Measurements from ENCODE around the gene TMEM179. TPM values are rescaled to one million over a fixed set of nuclear protein-coding genes. Genes with fewer than 3 reads are reported as not detected.

The TMEM179 gene
- total RNA-seq, 2 donors from 2014 or later: 0.52 to 2.2 TPM

DNA sequence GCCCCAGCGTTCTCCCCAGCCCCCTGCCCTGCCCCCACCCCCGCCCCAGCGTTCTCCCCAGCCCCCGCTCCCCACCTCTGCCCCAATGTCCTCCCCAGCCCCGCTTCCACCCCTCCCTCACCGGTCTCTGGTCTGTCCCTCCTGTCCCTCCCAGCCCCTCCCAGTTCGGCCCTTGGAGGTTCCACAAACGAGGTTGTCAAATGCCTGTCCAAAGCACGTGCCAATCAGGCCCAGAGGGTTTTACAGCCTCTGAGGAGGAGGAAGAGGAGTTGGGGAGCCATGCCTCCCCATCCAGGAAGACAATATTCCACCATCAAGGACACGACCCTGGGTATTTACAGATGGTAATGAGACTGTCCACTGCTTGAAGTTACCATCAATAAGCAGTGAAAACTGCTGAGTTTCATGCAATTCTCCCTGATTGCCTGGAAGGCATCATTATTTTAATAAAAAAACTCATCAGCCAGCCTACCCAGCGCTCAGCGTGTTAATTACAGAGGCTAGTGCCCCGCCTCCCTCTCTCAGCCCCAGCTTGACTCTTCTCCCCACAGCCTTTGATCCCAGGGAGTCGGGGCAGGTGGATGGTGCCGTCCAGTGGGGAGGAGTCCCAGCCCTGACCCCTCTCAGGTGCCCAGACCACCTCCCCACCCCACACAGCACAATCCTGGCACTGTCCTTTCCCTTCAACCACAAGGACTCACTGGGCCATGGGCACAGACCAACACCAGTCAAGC, 55.6 kb downstream of the TMEM179 start:
- Histone ChIP-seq H3K36me3 (no peaks in the 10 kb centered on the region), H3K27ac (no peak overlapping the region), H3K4me3 (no peak overlapping the region), H3K27me3 (no peaks in the 10 kb centered on the region), H3K4me1 (peaks cover 0 to 7% of the 10 kb centered on the region in 2 donors), H3K9me3 (no peaks in the 10 kb centered on the region)
- TF ChIP-seq, protein P1, sequence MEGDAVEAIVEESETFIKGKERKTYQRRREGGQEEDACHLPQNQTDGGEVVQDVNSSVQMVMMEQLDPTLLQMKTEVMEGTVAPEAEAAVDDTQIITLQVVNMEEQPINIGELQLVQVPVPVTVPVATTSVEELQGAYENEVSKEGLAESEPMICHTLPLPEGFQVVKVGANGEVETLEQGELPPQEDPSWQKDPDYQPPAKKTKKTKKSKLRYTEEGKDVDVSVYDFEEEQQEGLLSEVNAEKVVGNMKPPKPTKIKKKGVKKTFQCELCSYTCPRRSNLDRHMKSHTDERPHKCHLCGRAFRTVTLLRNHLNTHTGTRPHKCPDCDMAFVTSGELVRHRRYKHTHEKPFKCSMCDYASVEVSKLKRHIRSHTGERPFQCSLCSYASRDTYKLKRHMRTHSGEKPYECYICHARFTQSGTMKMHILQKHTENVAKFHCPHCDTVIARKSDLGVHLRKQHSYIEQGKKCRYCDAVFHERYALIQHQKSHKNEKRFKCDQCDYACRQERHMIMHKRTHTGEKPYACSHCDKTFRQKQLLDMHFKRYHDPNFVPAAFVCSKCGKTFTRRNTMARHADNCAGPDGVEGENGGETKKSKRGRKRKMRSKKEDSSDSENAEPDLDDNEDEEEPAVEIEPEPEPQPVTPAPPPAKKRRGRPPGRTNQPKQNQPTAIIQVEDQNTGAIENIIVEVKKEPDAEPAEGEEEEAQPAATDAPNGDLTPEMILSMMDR (IDR thresholded peaks at IDR 0.05): no peak
- no peak for DNase-seq (ENCODE audit: low spot score)

DNA sequence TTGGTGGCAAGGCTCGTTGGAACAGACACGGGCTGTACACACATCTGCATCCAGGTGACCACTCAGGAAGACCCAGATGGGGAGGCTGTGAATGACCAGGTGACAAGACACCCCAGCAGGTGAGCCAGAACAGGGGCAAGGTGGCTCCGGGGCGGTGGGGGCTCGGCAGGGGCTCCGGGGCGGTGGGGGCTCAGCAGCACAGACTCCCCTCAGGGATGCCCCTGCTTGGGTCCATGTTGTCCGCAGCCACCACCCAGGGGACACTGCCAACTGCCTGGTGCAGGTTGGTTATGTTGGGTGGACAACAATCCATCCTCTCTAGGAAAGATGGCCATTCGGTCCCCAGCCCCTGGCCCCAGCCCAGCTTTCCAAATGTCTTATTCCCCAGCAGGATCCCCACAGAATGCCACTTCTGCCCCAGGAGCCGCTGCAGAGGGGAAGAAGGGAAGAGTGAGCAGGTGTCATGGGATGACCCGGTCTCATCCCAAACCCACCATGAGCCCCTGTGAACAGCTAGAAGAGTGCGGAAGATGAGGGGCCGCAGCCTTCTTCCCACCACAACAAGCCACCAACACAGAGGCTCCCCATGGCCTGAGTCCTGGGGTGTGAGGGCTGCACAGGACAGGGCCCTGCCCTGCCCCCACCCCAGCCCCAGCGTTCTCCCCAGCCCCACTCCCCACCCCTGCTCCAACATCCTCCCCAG, 56.4 kb downstream of the TMEM179 start:
- TF ChIP-seq, protein P1 (IDR thresholded peaks at IDR 0.05): no peak
- no peaks in the 10 kb centered on the region for H3K36me3 ChIP-seq
- no peak overlapping the region for H3K27ac ChIP-seq
- H3K27me3 ChIP-seq: no peaks in the 10 kb centered on the region
- H3K4me3 ChIP-seq: no peak overlapping the region
- DNase-seq (ENCODE audit: low spot score): no peak
- H3K9me3 ChIP-seq: no peaks in the 10 kb centered on the region
- H3K4me1 ChIP-seq: peaks cover 0 to 7% of the 10 kb centered on the region in 2 donors

DNA sequence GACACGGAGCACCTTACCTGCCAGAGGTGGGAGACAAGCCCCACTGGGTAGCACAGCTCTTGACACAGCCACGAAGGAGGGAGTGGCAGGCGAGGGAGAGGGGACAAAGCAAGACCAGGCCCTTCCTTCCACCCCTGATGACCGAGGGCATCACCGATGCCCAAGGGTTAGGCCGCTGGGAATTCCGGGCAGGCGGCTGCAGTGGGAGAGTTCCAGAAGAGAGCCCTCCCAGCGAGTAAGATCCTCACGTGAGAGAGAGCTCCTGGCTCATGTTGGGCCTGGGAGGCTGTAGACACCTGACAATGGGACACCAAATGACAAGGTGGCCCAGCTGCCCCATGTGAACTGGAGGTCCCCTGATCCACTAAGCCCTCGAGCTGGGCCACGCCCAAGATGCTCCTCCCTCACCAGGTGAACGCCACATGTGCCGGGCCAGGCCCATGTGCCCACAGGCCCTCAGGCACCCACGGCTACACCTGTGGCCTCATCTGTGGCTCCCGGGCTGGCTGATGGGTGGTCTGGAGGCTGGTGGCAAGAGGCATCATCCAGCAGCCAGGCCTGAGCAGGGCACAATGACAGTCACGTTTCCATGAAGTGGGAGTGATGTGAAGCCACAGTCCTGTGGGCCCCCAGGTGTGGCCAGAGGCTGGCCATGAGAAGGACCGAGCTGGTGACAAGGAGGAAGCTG, 57.1 kb downstream of the TMEM179 start:
- TF ChIP-seq, protein P1 (IDR thresholded peaks at IDR 0.05): no peak
- Histone ChIP-seq H3K27ac (no peak overlapping the region), H3K27me3 (no peaks in the 10 kb centered on the region), H3K4me1 (peaks cover 0 to 7% of the 10 kb centered on the region in 2 donors), H3K36me3 (no peaks in the 10 kb centered on the region), H3K9me3 (no peaks in the 10 kb centered on the region), H3K4me3 (no peak overlapping the region)
- DNase-seq (ENCODE audit: low spot score): no peak

GRCh38 chr14:104546591-104547309, 57.8 kb downstream of the TMEM179 start:
- peaks cover 0 to 7% of the 10 kb centered on the region in 2 donors for H3K4me1 ChIP-seq
- no peak for DNase-seq (ENCODE audit: low spot score)
- no peaks in the 10 kb centered on the region for H3K27me3 ChIP-seq
- no peak overlapping the region for H3K4me3 ChIP-seq
- H3K9me3 ChIP-seq: no peaks in the 10 kb centered on the region
- no peaks in the 10 kb centered on the region for H3K36me3 ChIP-seq
- H3K27ac ChIP-seq: no peak overlapping the region
- TF ChIP-seq, protein P1 (IDR thresholded peaks at IDR 0.05): no peak

GRCh38 chr14:104545942-104546501, 58.5 kb downstream of the TMEM179 start:
- Histone ChIP-seq H3K27me3 (no peaks in the 10 kb centered on the region), H3K4me3 (no peak overlapping the region), H3K9me3 (no peaks in the 10 kb centered on the region), H3K27ac (no peak overlapping the region), H3K36me3 (no peaks in the 10 kb centered on the region), H3K4me1 (peaks cover 0 to 7% of the 10 kb centered on the region in 2 donors)
- DNase-seq (ENCODE audit: low spot score): no peak
- TF ChIP-seq, protein P1 (IDR thresholded peaks at IDR 0.05): no peak
